ENCODE data around the gene DMRTC1.
"Not testable (repeated sequence)": the region's sequence is repeated elsewhere in the genome, so short reads cannot be mapped to it uniquely, and the experiment has no call there.

Gene DMRTC1

GRCh38 chrX:72959971-72960370 lies 16.3 kb upstream of the DMRTC1 start:
- WGBS, result no CpG with 5 or more reads among the region's 9 CpGs
- not testable (repeated sequence) for H4K91ac ChIP-seq (ENCODE audit: low read length); H3K27me3 ChIP-seq (ENCODE audit: control insufficient read depth in 1 of 2, insufficient read depth in 1 of 2, low read length in 2 of 2); H3K4me1 ChIP-seq (ENCODE audit: control insufficient read depth, insufficient read depth, low read depth, low read length); H2AFZ ChIP-seq (ENCODE audit: low read depth, low read length); H3K79me1 ChIP-seq (replicated peaks; ENCODE audit: low read length, poor library complexity, severe bottlenecking); H3K9ac ChIP-seq (ENCODE audit: low read length); H3K9me3 ChIP-seq (ENCODE audit: control insufficient read depth, low read length); H3K18ac ChIP-seq (ENCODE audit: low read depth in 1 of 2, low read length in 2 of 2); H2BK12ac ChIP-seq (ENCODE audit: low read length in 2 of 2); H3K27ac ChIP-seq (ENCODE audit: low read length, poor library complexity, severe bottlenecking); H3K4me2 ChIP-seq (ENCODE audit: low read length, poor library complexity, severe bottlenecking); H2BK5ac ChIP-seq (ENCODE audit: low read depth, low read length, poor library complexity, severe bottlenecking); H3K23ac ChIP-seq (ENCODE audit: low read length in 2 of 2); H3K14ac ChIP-seq (ENCODE audit: low read length in 2 of 2); DNase-seq; H2BK15ac ChIP-seq (ENCODE audit: low read depth, poor library complexity, severe bottlenecking); H2AK5ac ChIP-seq (ENCODE audit: low read length, severe bottlenecking); H4K8ac ChIP-seq (ENCODE audit: low read length); H3K4ac ChIP-seq (ENCODE audit: low read depth in 1 of 2, low read length in 2 of 2); H3K4me3 ChIP-seq (ENCODE audit: insufficient read depth in 1 of 2, low read depth in 1 of 2, low read length in 2 of 2); H2BK120ac ChIP-seq (ENCODE audit: low read depth, low read length); H3K36me3 ChIP-seq (ENCODE audit: control insufficient read depth in 1 of 2, insufficient read depth in 2 of 2, low read depth in 1 of 2, low read length in 2 of 2)

GRCh38 chrX:72943035-72943818 lies 410 bp downstream of the DMRTC1 start:
- WGBS, result no CpG with 5 or more reads among the region's 44 CpGs
- DNase-seq; H2AFZ ChIP-seq (ENCODE audit: low read depth, low read length): not testable (repeated sequence)

GRCh38 chrX:72942272-72942671 lies 1.4 kb downstream of the DMRTC1 start:
- H4K8ac ChIP-seq (ENCODE audit: low read length); H3K79me1 ChIP-seq (replicated peaks; ENCODE audit: low read length, poor library complexity, severe bottlenecking); H3K4ac ChIP-seq (ENCODE audit: low read depth in 1 of 2, low read length in 2 of 2); H3K23ac ChIP-seq (ENCODE audit: low read length in 2 of 2); H2BK5ac ChIP-seq (ENCODE audit: low read depth, low read length, poor library complexity, severe bottlenecking); H3K27ac ChIP-seq (ENCODE audit: low read length, poor library complexity, severe bottlenecking); H4K91ac ChIP-seq (ENCODE audit: low read length); H2BK12ac ChIP-seq (ENCODE audit: low read length in 2 of 2); H2BK15ac ChIP-seq (ENCODE audit: low read depth, poor library complexity, severe bottlenecking); H3K27me3 ChIP-seq (ENCODE audit: control insufficient read depth in 1 of 2, insufficient read depth in 1 of 2, low read length in 2 of 2); H3K9ac ChIP-seq (ENCODE audit: low read length); H3K18ac ChIP-seq (ENCODE audit: low read depth in 1 of 2, low read length in 2 of 2); H2AK5ac ChIP-seq (ENCODE audit: low read length, severe bottlenecking); H3K4me2 ChIP-seq (ENCODE audit: low read length, poor library complexity, severe bottlenecking); H3K4me1 ChIP-seq (ENCODE audit: control insufficient read depth, insufficient read depth, low read depth, low read length); H3K4me3 ChIP-seq (ENCODE audit: insufficient read depth in 1 of 2, low read depth in 1 of 2, low read length in 2 of 2); DNase-seq; H2AFZ ChIP-seq (ENCODE audit: low read depth, low read length); H2BK120ac ChIP-seq (ENCODE audit: low read depth, low read length); H3K36me3 ChIP-seq (ENCODE audit: control insufficient read depth in 1 of 2, insufficient read depth in 2 of 2, low read depth in 1 of 2, low read length in 2 of 2); H3K9me3 ChIP-seq (ENCODE audit: control insufficient read depth, low read length); H3K14ac ChIP-seq (ENCODE audit: low read length in 2 of 2): not testable (repeated sequence)
- whole genome bisulfite sequencing, result no CpG with 5 or more reads among the region's 6 CpGs

More at GRCh38 chrX:72943035-72943818, 410 bp downstream of the DMRTC1 start:
- H3K14ac ChIP-seq (ENCODE audit: low read length in 2 of 2); H2BK15ac ChIP-seq (ENCODE audit: low read depth, poor library complexity, severe bottlenecking); H3K36me3 ChIP-seq (ENCODE audit: control insufficient read depth in 1 of 2, insufficient read depth in 2 of 2, low read depth in 1 of 2, low read length in 2 of 2); H3K4ac ChIP-seq (ENCODE audit: low read depth in 1 of 2, low read length in 2 of 2); H3K4me2 ChIP-seq (ENCODE audit: low read length, poor library complexity, severe bottlenecking); H4K8ac ChIP-seq (ENCODE audit: low read length); H3K27me3 ChIP-seq (ENCODE audit: control insufficient read depth in 1 of 2, insufficient read depth in 1 of 2, low read length in 2 of 2); H2BK12ac ChIP-seq (ENCODE audit: low read length in 2 of 2); H3K9ac ChIP-seq (ENCODE audit: low read length); H3K4me1 ChIP-seq (ENCODE audit: control insufficient read depth, insufficient read depth, low read depth, low read length); H3K27ac ChIP-seq (ENCODE audit: low read length, poor library complexity, severe bottlenecking); H3K79me1 ChIP-seq (replicated peaks; ENCODE audit: low read length, poor library complexity, severe bottlenecking); H2BK5ac ChIP-seq (ENCODE audit: low read depth, low read length, poor library complexity, severe bottlenecking); H3K4me3 ChIP-seq (ENCODE audit: insufficient read depth in 1 of 2, low read depth in 1 of 2, low read length in 2 of 2); H3K18ac ChIP-seq (ENCODE audit: low read depth in 1 of 2, low read length in 2 of 2); H2BK120ac ChIP-seq (ENCODE audit: low read depth, low read length); H4K91ac ChIP-seq (ENCODE audit: low read length); H3K9me3 ChIP-seq (ENCODE audit: control insufficient read depth, low read length); H2AK5ac ChIP-seq (ENCODE audit: low read length, severe bottlenecking); H3K23ac ChIP-seq (ENCODE audit: low read length in 2 of 2): not testable (repeated sequence)

- H3K36me3 ChIP-seq (ENCODE audit: control insufficient read depth in 1 of 2, insufficient read depth in 2 of 2, low read depth in 1 of 2, low read length in 2 of 2); H2BK5ac ChIP-seq (ENCODE audit: low read depth, low read length, poor library complexity, severe bottlenecking); H2AK5ac ChIP-seq (ENCODE audit: low read length, severe bottlenecking); H3K27me3 ChIP-seq (ENCODE audit: control insufficient read depth in 1 of 2, insufficient read depth in 1 of 2, low read length in 2 of 2); H3K4me2 ChIP-seq (ENCODE audit: low read length, poor library complexity, severe bottlenecking); H3K4ac ChIP-seq (ENCODE audit: low read depth in 1 of 2, low read length in 2 of 2); H4K91ac ChIP-seq (ENCODE audit: low read length); H2BK15ac ChIP-seq (ENCODE audit: low read depth, poor library complexity, severe bottlenecking); H3K27ac ChIP-seq (ENCODE audit: low read length, poor library complexity, severe bottlenecking); H3K9me3 ChIP-seq (ENCODE audit: control insufficient read depth, low read length); H2BK12ac ChIP-seq (ENCODE audit: low read length in 2 of 2); H3K18ac ChIP-seq (ENCODE audit: low read depth in 1 of 2, low read length in 2 of 2); H2AFZ ChIP-seq (ENCODE audit: low read depth, low read length); H3K4me1 ChIP-seq (ENCODE audit: control insufficient read depth, insufficient read depth, low read depth, low read length); H2BK120ac ChIP-seq (ENCODE audit: low read depth, low read length); H3K9ac ChIP-seq (ENCODE audit: low read length); H3K23ac ChIP-seq (ENCODE audit: low read length in 2 of 2); H4K8ac ChIP-seq (ENCODE audit: low read length); H3K79me1 ChIP-seq (replicated peaks; ENCODE audit: low read length, poor library complexity, severe bottlenecking); H3K4me3 ChIP-seq (ENCODE audit: insufficient read depth in 1 of 2, low read depth in 1 of 2, low read length in 2 of 2); DNase-seq; H3K14ac ChIP-seq (ENCODE audit: low read length in 2 of 2): not testable (repeated sequence)
- WGBS, result no CpG with 5 or more reads among the region's 15 CpGs
Observed at GRCh38 chrX:72937906-72938305, 5.7 kb downstream of the DMRTC1 start, which contains the start of gene FAM236A. Gene FAM236A, plus strand, starts transcription at chrX:72938206. Its CDS starts 57 bp downstream, at chrX:72938263.
